ACC112 (cell line): ENCODE results near the gene ARRDC5.
"Not testable (repeated sequence)": the region's sequence is repeated elsewhere in the genome, so short reads cannot be mapped to it uniquely, and the experiment has no call there.

Source experiments
- H2AFZ ChIP-seq: fragments of 200-600 bp; sonication (generic); one replicate; pipeline ENCODE4 v1.6.0; 2017; ENCODE audit warnings: antibody characterized with exemption, low read length; ENCODE audit not compliant: unreplicated experiment
- H3K27ac ChIP-seq: fragments of 200-600 bp; sonication (generic); 2 replicates; pipeline ENCODE4 v1.5.1; 2014; ENCODE audit warnings: low read depth, mild to moderate bottlenecking, antibody characterized with exemption, low read length, moderate library complexity
- H3K27me3 ChIP-seq: fragments of 200-600 bp; sonication (generic); 2 replicates; pipeline ENCODE4 v1.6.1; 2014; ENCODE audit warnings: mild to moderate bottlenecking, antibody characterized with exemption, low read length, moderate library complexity, mixed read lengths; ENCODE audit not compliant: insufficient read depth
- H3K36me3 ChIP-seq: fragments of 200-600 bp; sonication (generic); 2 replicates; pipeline ENCODE4 v1.6.1; 2016; ENCODE audit warnings: mild to moderate bottlenecking, antibody characterized with exemption, low read length, moderate library complexity, mixed read lengths; ENCODE audit not compliant: insufficient read depth
- H3K4me1 ChIP-seq: fragments of 200-600 bp; sonication (generic); one replicate; pipeline ENCODE4 v1.6.1; 2016; ENCODE audit warnings: low read length, mixed read lengths; ENCODE audit not compliant: insufficient read depth, unreplicated experiment, control insufficient read depth
- H3K4me3 ChIP-seq: fragments of 200-600 bp; sonication (generic); 2 replicates; pipeline ENCODE4 v1.5.1; 2014; ENCODE audit warnings: mild to moderate bottlenecking, low read depth, low read length
- H3K79me2 ChIP-seq: fragments of 200-600 bp; sonication (generic); one replicate; pipeline ENCODE4 v1.6.0; 2016; ENCODE audit warnings: low read length; ENCODE audit not compliant: control insufficient read depth, unreplicated experiment, insufficient read depth

ARRDC5 gene

GRCh38 chr19:4847190-4847973 is 55.3 kb downstream of the ARRDC5 start:
- no peak overlapping the region for H3K27ac ChIP-seq
- no peaks in the 10 kb centered on the region for H3K4me1 ChIP-seq
- no peak overlapping the region for H3K4me3 ChIP-seq
- H3K27me3 ChIP-seq, result no peaks in the 10 kb centered on the region
- H2AFZ ChIP-seq, result no peak overlapping the region
- 0 out of 2 replicates have a peak, but pooled peaks cover 3% of the 10 kb centered on the region for H3K36me3 ChIP-seq
- H3K79me2 ChIP-seq, result no peaks in the 10 kb centered on the region

- not testable (repeated sequence) for H3K27ac ChIP-seq, H3K79me2 ChIP-seq, H3K4me1 ChIP-seq, H2AFZ ChIP-seq, H3K27me3 ChIP-seq, H3K4me3 ChIP-seq, H3K36me3 ChIP-seq
Measured at GRCh38 chr19:4845975-4846374, 56.7 kb downstream of the ARRDC5 start.

GRCh38 chr19:4844348-4845179 is 58.1 kb downstream of the ARRDC5 start:
- peaks cover 6% of the 10 kb centered on the region; the same call in 1 of the 2 replicates for H3K36me3 ChIP-seq
- no peak overlapping the region for H3K4me3 ChIP-seq

DNA sequence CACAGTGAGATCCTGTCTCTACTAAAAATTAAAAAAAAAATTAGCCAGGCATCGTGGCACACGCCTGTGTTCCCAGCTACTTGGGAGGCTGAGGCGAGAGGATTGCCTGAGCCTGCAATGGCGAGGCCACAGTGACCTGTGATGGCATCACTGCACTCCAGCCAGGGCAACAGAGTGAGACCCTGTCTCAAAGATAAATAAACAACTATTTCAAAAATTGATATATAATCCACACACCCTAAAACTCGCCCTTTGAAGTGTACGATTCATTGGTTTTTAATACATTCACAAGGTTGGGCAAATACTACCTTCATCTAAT is 59.1 kb downstream of the ARRDC5 start:
- peaks cover 3% of the 10 kb centered on the region for H3K4me1 ChIP-seq
- H3K79me2 ChIP-seq, result no peaks in the 10 kb centered on the region
- H3K27me3 ChIP-seq, result no peaks in the 10 kb centered on the region
- no peak overlapping the region for H3K27ac ChIP-seq
- no peak overlapping the region for H3K4me3 ChIP-seq
- no peak overlapping the region for H2AFZ ChIP-seq
- peaks cover 6% of the 10 kb centered on the region; the same call in 1 of the 2 replicates for H3K36me3 ChIP-seq

More at GRCh38 chr19:4844348-4845179, 58.1 kb downstream of the ARRDC5 start:
- no peak overlapping the region for H2AFZ ChIP-seq
- peaks cover 3% of the 10 kb centered on the region for H3K4me1 ChIP-seq
- no peak overlapping the region for H3K27ac ChIP-seq
- H3K27me3 ChIP-seq, result no peaks in the 10 kb centered on the region
- H3K79me2 ChIP-seq, result no peaks in the 10 kb centered on the region
